ENCODE data around the gene NT5C1A. TPM values are rescaled to one million over a fixed set of nuclear protein-coding genes. Genes with fewer than 3 reads are reported as not detected.

Gene NT5C1A
- total and polyA plus RNA-seq, 11 donors = 2.0 to 46.6 (median 17.2) TPM

DNA sequence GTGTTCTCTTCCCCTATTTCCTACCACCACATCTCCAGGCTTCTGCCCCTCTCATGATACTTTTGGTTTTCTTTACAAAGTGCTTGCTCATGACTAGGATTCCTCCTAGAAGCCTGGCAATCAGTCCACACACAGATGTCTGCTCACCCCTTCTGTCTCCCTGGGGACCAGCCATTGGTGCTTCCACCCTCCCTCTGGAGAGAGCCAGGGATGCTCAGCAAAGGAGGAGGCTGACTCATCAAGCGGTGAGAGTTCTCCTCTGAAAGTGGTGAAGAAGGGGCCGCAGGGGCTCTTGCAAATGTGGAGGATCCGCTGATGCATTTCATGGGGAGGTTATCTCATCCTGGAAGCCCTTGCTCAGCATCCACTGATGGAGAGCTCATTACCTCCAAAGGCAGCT lies 14.5 kb downstream of the NT5C1A start:
- Histone ChIP-seq H3K36me3 (no peaks in the 10 kb centered on the region), H3K4me1 (peaks cover 0 to 37% (median 12%) of the 10 kb centered on the region in 12 donors), H3K27ac (no peak overlapping the region), H3K27me3 (no peaks in the 10 kb centered on the region), H3K9me3 (no peaks in the 10 kb centered on the region), H3K4me3 (no peak overlapping the region)
- ATAC-seq (no peak), DNase-seq (no peak)
- no peak for TF ChIP-seq POLR2A (IDR thresholded peaks at IDR 0.05)
- TF ChIP-seq, protein P1, sequence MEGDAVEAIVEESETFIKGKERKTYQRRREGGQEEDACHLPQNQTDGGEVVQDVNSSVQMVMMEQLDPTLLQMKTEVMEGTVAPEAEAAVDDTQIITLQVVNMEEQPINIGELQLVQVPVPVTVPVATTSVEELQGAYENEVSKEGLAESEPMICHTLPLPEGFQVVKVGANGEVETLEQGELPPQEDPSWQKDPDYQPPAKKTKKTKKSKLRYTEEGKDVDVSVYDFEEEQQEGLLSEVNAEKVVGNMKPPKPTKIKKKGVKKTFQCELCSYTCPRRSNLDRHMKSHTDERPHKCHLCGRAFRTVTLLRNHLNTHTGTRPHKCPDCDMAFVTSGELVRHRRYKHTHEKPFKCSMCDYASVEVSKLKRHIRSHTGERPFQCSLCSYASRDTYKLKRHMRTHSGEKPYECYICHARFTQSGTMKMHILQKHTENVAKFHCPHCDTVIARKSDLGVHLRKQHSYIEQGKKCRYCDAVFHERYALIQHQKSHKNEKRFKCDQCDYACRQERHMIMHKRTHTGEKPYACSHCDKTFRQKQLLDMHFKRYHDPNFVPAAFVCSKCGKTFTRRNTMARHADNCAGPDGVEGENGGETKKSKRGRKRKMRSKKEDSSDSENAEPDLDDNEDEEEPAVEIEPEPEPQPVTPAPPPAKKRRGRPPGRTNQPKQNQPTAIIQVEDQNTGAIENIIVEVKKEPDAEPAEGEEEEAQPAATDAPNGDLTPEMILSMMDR (IDR thresholded peaks at IDR 0.05) = no peak
- WGBS, 4 donors = 88 to 92% (median 89%) methylated on average over 3 of the region's 3 CpGs
- intact Hi-C loops (cut with DNase I) = loop anchor here in 4 of 10 donors (2.0 to 10.0 kb wide), 3 partner anchors 49 to 60 kb away; no protein-coding TSS in a partner anchor

DNA sequence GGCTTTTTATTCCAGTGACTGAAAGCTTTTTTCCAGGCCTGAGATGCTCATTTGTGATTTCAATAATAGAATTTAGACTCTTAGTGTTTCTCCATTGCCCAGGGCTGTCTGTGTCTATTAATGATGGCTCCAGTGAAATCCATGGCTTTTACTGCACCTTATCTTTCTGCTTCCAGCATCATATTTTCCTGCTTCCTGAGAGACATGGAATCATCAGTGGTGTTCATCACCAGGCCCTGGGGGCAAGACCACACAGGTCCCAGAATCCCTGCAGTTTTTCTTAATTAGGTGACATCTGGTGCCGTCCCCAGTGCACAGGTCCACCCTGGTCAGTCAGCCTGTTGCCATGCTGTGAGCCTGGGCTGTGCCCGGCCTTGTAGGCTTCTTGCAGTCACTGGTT lies 15.5 kb downstream of the NT5C1A start:
- no peaks in the 10 kb centered on the region for H3K27me3 ChIP-seq
- peaks cover 0 to 41% (median 13%) of the 10 kb centered on the region in 12 donors for H3K4me1 ChIP-seq
- no peak overlapping the region for H3K27ac ChIP-seq
- no peaks in the 10 kb centered on the region for H3K36me3 ChIP-seq
- intact Hi-C loops (cut with DNase I) = loop anchor here in 4 of 10 donors (2.0 to 10.0 kb wide), 3 partner anchors 48 to 61 kb away; no protein-coding TSS in a partner anchor
- no peak for ATAC-seq
- TF ChIP-seq, protein P1 (IDR thresholded peaks at IDR 0.05) = no peak
- no peak for TF ChIP-seq POLR2A (IDR thresholded peaks at IDR 0.05)
- H3K4me3 ChIP-seq = no peak overlapping the region
- H3K9me3 ChIP-seq = no peaks in the 10 kb centered on the region
- no peak for DNase-seq
- 67 to 90% (median 83%) methylated on average over 1 to 2 of the region's 2 CpGs for WGBS, 4 donors

DNA sequence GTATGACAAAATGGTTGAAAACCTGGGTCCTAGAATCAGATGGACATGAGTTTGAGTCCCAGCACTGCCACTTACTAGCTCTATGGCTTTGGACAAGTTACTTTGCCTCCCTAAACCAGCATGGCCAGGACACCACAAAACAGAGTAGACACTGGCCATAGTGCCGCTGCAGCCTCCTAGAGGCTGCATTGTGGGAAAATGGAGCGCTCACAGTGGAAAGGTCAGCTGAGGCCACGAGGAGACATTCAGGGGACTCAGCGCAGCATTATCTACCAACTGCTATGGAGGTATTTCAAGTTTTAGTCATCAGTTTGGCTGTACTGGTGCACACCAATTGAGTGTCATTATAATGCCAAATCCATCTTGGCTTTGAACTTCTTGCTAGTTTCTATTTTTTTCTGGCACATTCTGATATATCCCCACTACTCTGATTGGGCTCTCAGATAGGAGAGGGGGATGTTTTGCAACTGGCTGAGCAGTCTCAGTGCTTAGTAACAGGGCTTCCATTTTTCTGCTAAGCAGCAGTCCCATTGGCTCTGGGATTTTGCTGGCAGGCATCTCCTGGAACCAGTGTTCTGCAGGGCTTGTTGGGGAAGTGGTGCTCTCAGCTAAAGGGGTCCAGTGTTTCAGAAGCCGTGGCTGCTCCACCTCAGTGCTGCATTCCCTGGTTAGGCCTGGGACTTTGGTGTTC lies 16.2 kb downstream of the NT5C1A start:
- no peak overlapping the region for H3K4me3 ChIP-seq
- H3K27me3 ChIP-seq = no peaks in the 10 kb centered on the region
- no peaks in the 10 kb centered on the region for H3K9me3 ChIP-seq
- TF ChIP-seq, protein P1 (IDR thresholded peaks at IDR 0.05) = no peak
- TF ChIP-seq POLR2A (IDR thresholded peaks at IDR 0.05) = no peak
- intact Hi-C loops (cut with DNase I) = loop anchor here in 5 of 10 donors (2.0 to 10.0 kb wide), 3 partner anchors 47 to 62 kb away; no protein-coding TSS in a partner anchor
- DNase-seq (no peak), ATAC-seq (no peak)
- H3K27ac ChIP-seq = no peak overlapping the region
- WGBS, 4 donors = 42 to 62% (median 49%) methylated on average over 5 of the region's 5 CpGs
- H3K36me3 ChIP-seq = no peaks in the 10 kb centered on the region
- H3K4me1 ChIP-seq = peaks cover 0 to 45% (median 13%) of the 10 kb centered on the region in 12 donors

DNA sequence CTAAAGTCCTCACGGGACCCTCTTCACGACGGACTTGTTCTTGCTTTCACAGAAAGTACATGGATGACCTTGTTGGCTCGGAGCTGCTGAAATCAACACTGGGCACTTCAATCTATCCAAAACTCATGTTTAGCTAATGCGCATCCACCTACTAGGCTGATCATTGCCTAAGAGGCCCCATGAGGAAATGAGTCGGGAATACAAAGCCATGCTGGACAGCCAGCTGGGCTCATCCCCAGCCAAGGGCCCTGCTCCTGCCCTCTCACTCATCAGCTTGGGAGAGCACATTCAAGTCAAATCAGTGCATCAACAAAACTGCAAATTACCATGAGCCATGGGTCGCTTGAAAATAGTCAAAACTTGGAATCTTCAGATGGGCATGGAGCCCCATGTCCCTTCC lies 17.6 kb downstream of the NT5C1A start:
- DNase-seq = no peak
- 60 to 82% (median 71%) methylated on average over 7 of the region's 7 CpGs for WGBS, 4 donors
- intact Hi-C loops (cut with DNase I) = loop anchor here in 4 of 10 donors (2.0 to 10.0 kb wide), 3 partner anchors 45 to 68 kb away; no protein-coding TSS in a partner anchor
- Histone ChIP-seq H3K4me3 (no peak overlapping the region), H3K4me1 (peaks cover 0 to 48% (median 13%) of the 10 kb centered on the region in 12 donors), H3K27me3 (no peaks in the 10 kb centered on the region), H3K9me3 (no peaks in the 10 kb centered on the region), H3K36me3 (no peaks in the 10 kb centered on the region), H3K27ac (no peak overlapping the region)
- no peak for ATAC-seq
- TF ChIP-seq, protein P1 (IDR thresholded peaks at IDR 0.05) = no peak
- no peak for TF ChIP-seq POLR2A (IDR thresholded peaks at IDR 0.05)

Data from heart left ventricle (tissue), 16 donors.